Mesothelial cell of epicardium (in vitro differentiated cells): Measurements from ENCODE around the gene IL17C. TPM values are rescaled to one million over a fixed set of nuclear protein-coding genes. Genes with fewer than 3 reads are reported as not detected.

ENCODE experiments used
- DNase-seq, 2 experiments: peaks; one replicate each; pipeline ENCODE4 v3.0.0; 2021; ENCODE audit warnings: low spot score in 2 of 2; ENCODE audit not compliant: unreplicated experiment in 2 of 2
- H3K27ac Mint-ChIP-seq: 2 replicates; pipeline ENCODE4 v1.8.0; 2021; ENCODE audit warnings: mixed read lengths
- H3K27me3 Mint-ChIP-seq: 2 replicates; pipeline ENCODE4 v1.8.0; 2021; ENCODE audit warnings: low read depth, mixed read lengths
- H3K36me3 Mint-ChIP-seq: 2 replicates; pipeline ENCODE4 v1.8.0; 2021; ENCODE audit warnings: mixed read lengths
- H3K4me1 Mint-ChIP-seq: 2 replicates; pipeline ENCODE4 v1.8.0; 2021; ENCODE audit warnings: mixed read lengths
- H3K4me3 Mint-ChIP-seq: 2 replicates; pipeline ENCODE4 v1.8.0; 2021; ENCODE audit warnings: mild to moderate bottlenecking, moderate library complexity, mixed read lengths
- H3K9me3 Mint-ChIP-seq: 2 replicates; pipeline ENCODE4 v1.8.0; 2021; ENCODE audit warnings: mixed read lengths
- CTCF ChIP-seq: fragments of 200-600 bp; sonication (generic); IDR thresholded peaks from one replicate; pipeline ENCODE4 v1.5.0; 2021; ENCODE audit warnings: antibody characterized with exemption; ENCODE audit not compliant: unreplicated experiment
- total RNA-seq: library from RNA; stranded (reverse); gene quantifications from 3 replicates; pipeline ENCODE4 v1.2.1, GENCODE V29; 2021

The IL17C gene
- total RNA-seq, 1 donor from 2014 or later: not detected

GRCh38 chr16:88593489-88593888, 44.9 kb upstream of the IL17C start:
- no peak overlapping the region for H3K27ac Mint-ChIP-seq
- no peak for DNase-seq
- TF ChIP-seq CTCF: no peak
- H3K9me3 Mint-ChIP-seq: no peaks in the 10 kb centered on the region
- no peaks in the 10 kb centered on the region for H3K4me1 Mint-ChIP-seq
- H3K4me3 Mint-ChIP-seq: no peak overlapping the region
- H3K36me3 Mint-ChIP-seq: peaks cover 32% of the 10 kb centered on the region
- H3K27me3 Mint-ChIP-seq: no peaks in the 10 kb centered on the region

- no peak for DNase-seq
- H3K27ac Mint-ChIP-seq: no peak overlapping the region
- TF ChIP-seq CTCF: no peak
- H3K4me1 Mint-ChIP-seq: no peaks in the 10 kb centered on the region
- no peaks in the 10 kb centered on the region for H3K9me3 Mint-ChIP-seq
- no peak overlapping the region for H3K4me3 Mint-ChIP-seq
- no peaks in the 10 kb centered on the region for H3K27me3 Mint-ChIP-seq
- H3K36me3 Mint-ChIP-seq: peaks cover 32% of the 10 kb centered on the region
Measured at GRCh38 chr16:88593910-88594309, 44.5 kb upstream of the IL17C start.

GRCh38 chr16:88595101-88595500, 43.3 kb upstream of the IL17C start:
- no peak for TF ChIP-seq CTCF
- no peaks in the 10 kb centered on the region for H3K27me3 Mint-ChIP-seq
- H3K4me1 Mint-ChIP-seq: no peaks in the 10 kb centered on the region
- no peaks in the 10 kb centered on the region for H3K9me3 Mint-ChIP-seq
- DNase-seq: no peak
- H3K36me3 Mint-ChIP-seq: peaks cover 28% of the 10 kb centered on the region
- H3K4me3 Mint-ChIP-seq: no peak overlapping the region
- no peak overlapping the region for H3K27ac Mint-ChIP-seq

GRCh38 chr16:88595921-88596320, 42.5 kb upstream of the IL17C start:
- no peaks in the 10 kb centered on the region for H3K4me1 Mint-ChIP-seq
- no peaks in the 10 kb centered on the region for H3K27me3 Mint-ChIP-seq
- no peak for TF ChIP-seq CTCF
- no peaks in the 10 kb centered on the region for H3K9me3 Mint-ChIP-seq
- no peak overlapping the region for H3K27ac Mint-ChIP-seq
- no peak overlapping the region for H3K4me3 Mint-ChIP-seq
- DNase-seq: no peak
- H3K36me3 Mint-ChIP-seq: peaks cover 32% of the 10 kb centered on the region

- Mint-ChIP-seq H3K4me1 (no peaks in the 10 kb centered on the region), H3K4me3 (no peak overlapping the region), H3K9me3 (no peaks in the 10 kb centered on the region), H3K27ac (no peak overlapping the region), H3K27me3 (no peaks in the 10 kb centered on the region), H3K36me3 (peaks cover 34% of the 10 kb centered on the region)
- TF ChIP-seq CTCF: no peak
- no peak for DNase-seq
Measured at GRCh38 chr16:88596483-88596882, 41.9 kb upstream of the IL17C start.

GRCh38 chr16:88597856-88598491, 40.4 kb upstream of the IL17C start:
- H3K27me3 Mint-ChIP-seq: no peaks in the 10 kb centered on the region
- no peak for DNase-seq
- no peak overlapping the region for H3K4me3 Mint-ChIP-seq
- H3K27ac Mint-ChIP-seq: no peak overlapping the region
- no peaks in the 10 kb centered on the region for H3K4me1 Mint-ChIP-seq
- no peak for TF ChIP-seq CTCF
- peaks cover 36% of the 10 kb centered on the region for H3K36me3 Mint-ChIP-seq
- H3K9me3 Mint-ChIP-seq: no peaks in the 10 kb centered on the region
